SU-DHL-6 (cell line): Measurements from ENCODE around the gene PPM1G.

Experiments
- CTCF ChIP-seq: fragments of 200-600 bp; sonication (generic); IDR thresholded peaks from one replicate; pipeline ENCODE4 v1.5.1; 2017; ENCODE audit warnings: antibody characterized with exemption, mild to moderate bottlenecking, low read length, moderate library complexity; ENCODE audit not compliant: insufficient read depth, poor library complexity, severe bottlenecking
- EZH2phosphoT487 ChIP-seq: fragments of 200-600 bp; sonication (generic), shearing (Covaris generic); conservative IDR thresholded peaks from 2 replicates; pipeline ENCODE4 v1.6.1; 2018; ENCODE audit warnings: mild to moderate bottlenecking, antibody characterized with exemption, low read length, moderate library complexity, mixed read lengths

DNA sequence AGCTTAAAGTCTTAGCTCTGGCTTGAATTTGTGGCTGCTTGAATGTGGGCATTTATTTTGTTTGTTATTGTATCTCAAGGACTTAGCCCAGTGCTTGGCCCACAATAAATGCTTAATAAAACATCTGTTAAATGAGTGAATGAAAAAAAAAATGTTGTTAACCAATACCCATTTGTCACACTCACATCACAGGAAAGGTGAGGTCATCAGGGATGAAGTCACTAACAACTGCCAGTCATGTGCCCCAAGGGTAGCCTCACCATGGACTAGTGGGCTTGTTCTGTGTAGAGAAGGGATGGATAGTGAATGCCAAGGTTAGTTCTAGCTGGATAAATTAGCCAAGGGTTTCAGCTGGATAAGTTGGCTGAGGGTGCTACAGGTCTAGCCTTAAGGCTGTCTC lies 22.0 kb upstream of the PPM1G start:
- TF ChIP-seq CTCF (no peak), EZH2phosphoT487 (no peak)
